GM12878 (cell line): ENCODE measurements around the gene TRIM22. TPM values are rescaled to one million over a fixed set of nuclear protein-coding genes. Genes with fewer than 3 reads are reported as not detected.

Experiments used
- BCL11A ChIP-seq: IDR thresholded peaks from 2 replicates; pipeline ENCODE4 v1.6.1; 2011; ENCODE audit warnings: low read depth, low read length
- CBX3 ChIP-seq: fragments of 200-600 bp; sonication (generic); IDR thresholded peaks from 2 replicates; pipeline ENCODE4 v1.6.1; 2016; ENCODE audit warnings: low read depth, borderline replicate concordance
- CREM ChIP-seq: IDR thresholded peaks from 2 replicates; pipeline ENCODE4 v1.6.1; 2014; ENCODE audit warnings: antibody characterized with exemption, low read depth
- IKZF2 ChIP-seq, 2 experiments: fragments of 450-650 bp; IDR thresholded peaks; 2 replicates each; pipeline ENCODE4 v1.6.1; 2017; ENCODE audit warnings: mild to moderate bottlenecking in 2 of 2, moderate library complexity in 2 of 2
- LARP7 ChIP-seq: fragments of 450-650 bp; IDR thresholded peaks from 2 replicates; pipeline ENCODE4 v1.6.1; 2017; ENCODE audit warnings: mild to moderate bottlenecking
- NKRF ChIP-seq: fragments of 450-650 bp; conservative IDR thresholded peaks from 2 replicates; pipeline ENCODE4 v1.6.1; 2017; ENCODE audit warnings: mild to moderate bottlenecking, moderate library complexity
- POLR2AphosphoS2 ChIP-seq: IDR thresholded peaks from 2 replicates; pipeline ENCODE4 v1.6.1; 2011; ENCODE audit warnings: low read depth, mild to moderate bottlenecking, low read length, improper control_type of control experiment, moderate library complexity
- SIN3A ChIP-seq: IDR thresholded peaks from 2 replicates; pipeline ENCODE4 v1.6.1; 2012; ENCODE audit warnings: low read depth, low read length, improper control_type of control experiment
- SREBF1 ChIP-seq: IDR thresholded peaks from 2 replicates; pipeline ENCODE4 v1.6.1; 2012; ENCODE audit warnings: mild to moderate bottlenecking, low read length
- SREBF2 ChIP-seq: IDR thresholded peaks from 2 replicates; pipeline ENCODE4 v1.6.1; 2012; ENCODE audit warnings: mild to moderate bottlenecking, low read length
- SUZ12 ChIP-seq: fragments of 200-600 bp; sonication (generic); IDR thresholded peaks from one replicate; pipeline ENCODE4 v1.6.1; 2018; ENCODE audit warnings: antibody characterized with exemption, mild to moderate bottlenecking; ENCODE audit not compliant: unreplicated experiment
- ZBTB11 ChIP-seq: fragments of 450-650 bp; formaldehyde crosslinking; IDR thresholded peaks from 2 replicates; pipeline ENCODE4 v1.5.0; 2022; ENCODE audit warnings: mild to moderate bottlenecking, missing genetic modification characterization
- polyA plus RNA-seq, 11 experiments: library from polyadenylated mRNA; depleted of rRNA in 4 of 11; unstranded in 6 of 11; stranded (reverse) in 5 of 11; fragments of >200 nt; fragmentation: Nextera tagmentation in 4 of 11; fragmentation: Illumina TruSeq in 1 of 11; extraction: Ambion mirVana in 4 of 11; extraction: Trizol in 1 of 11; gene quantifications; 1 replicate in 1 of 11; 2 replicates in 10 of 11; pipeline versions ENCODE4 v1.2.1 to v1.2.3, GENCODE V29; 2011 to 2016; ENCODE audit warnings: inconsistent platforms in 2 of 11, missing spikeins in 2 of 11, low read depth in 1 of 11
- total RNA-seq, 4 experiments: library from RNA; depleted of rRNA in 3 of 4; stranded (reverse); fragments of >200 nt in 3 of 4; fragmentation: Illumina TruSeq in 1 of 4; extraction: Trizol in 1 of 4; gene quantifications; 2 replicates each; pipeline versions ENCODE4 v1.2.1 to v1.2.3, GENCODE V29; 2013 to 2021
- TF ChIP-seq, protein P1 (sequence below): IDR thresholded peaks from 2 replicates; pipeline ENCODE4 v1.6.1; 2012; ENCODE audit warnings: improper control_type of control experiment, low read depth, low read length; ENCODE audit not compliant: insufficient replicate concordance
- TF ChIP-seq, protein P2 (sequence below): IDR thresholded peaks from 2 replicates; pipeline ENCODE4 v1.6.1; 2012; ENCODE audit warnings: low read length, inconsistent platforms
- TF ChIP-seq, protein P3 (sequence below): fragments of 450-650 bp; IDR thresholded peaks from 2 replicates; pipeline ENCODE4 v1.6.1; 2018; ENCODE audit warnings: borderline replicate concordance, mild to moderate bottlenecking; ENCODE audit not compliant: partially characterized antibody

TRIM22 gene
- total and polyA plus RNA-seq, 10 of the 15 experiments (the other 5 are each of a cell fraction or from before 2014, with no cell fraction given) = 116 to 485 (median 204) TPM

DNA sequence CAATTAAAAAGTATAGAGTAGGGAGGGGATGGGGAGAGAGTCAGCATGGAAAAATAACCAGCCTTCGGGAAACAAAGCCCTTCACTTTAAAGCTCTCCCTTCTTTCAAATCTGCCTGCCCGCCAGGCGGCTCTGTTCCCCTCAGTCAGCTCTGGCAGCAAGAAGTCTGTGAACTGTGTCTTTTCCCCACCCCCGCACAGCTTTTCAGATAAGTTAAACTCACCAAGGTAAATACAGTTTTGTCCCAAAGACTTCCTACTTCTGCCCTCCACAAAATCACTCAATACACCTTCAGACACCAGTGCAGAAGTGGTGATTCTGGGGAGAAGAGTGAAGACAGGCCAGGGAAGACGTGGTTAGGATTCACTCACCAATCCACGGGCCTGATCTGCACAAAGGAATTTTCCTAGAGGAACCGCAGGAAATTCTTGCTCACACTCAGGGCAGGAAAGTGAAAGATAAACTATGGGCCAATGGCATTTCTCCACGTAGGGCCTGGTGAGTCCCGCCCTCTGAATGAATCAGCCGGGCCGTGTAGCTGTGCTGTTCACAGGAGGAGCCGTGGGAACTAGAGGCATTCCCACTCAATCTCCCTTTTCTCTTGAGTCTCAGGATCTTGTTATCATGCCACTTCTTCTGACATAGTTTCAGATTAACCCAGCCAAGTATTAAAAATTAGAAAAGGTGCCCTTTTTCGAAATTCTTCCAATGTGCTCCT is 4.8 kb upstream of the TRIM22 start, which contains the start of gene TRIM5 (continued):
- TF ChIP-seq, protein P1, sequence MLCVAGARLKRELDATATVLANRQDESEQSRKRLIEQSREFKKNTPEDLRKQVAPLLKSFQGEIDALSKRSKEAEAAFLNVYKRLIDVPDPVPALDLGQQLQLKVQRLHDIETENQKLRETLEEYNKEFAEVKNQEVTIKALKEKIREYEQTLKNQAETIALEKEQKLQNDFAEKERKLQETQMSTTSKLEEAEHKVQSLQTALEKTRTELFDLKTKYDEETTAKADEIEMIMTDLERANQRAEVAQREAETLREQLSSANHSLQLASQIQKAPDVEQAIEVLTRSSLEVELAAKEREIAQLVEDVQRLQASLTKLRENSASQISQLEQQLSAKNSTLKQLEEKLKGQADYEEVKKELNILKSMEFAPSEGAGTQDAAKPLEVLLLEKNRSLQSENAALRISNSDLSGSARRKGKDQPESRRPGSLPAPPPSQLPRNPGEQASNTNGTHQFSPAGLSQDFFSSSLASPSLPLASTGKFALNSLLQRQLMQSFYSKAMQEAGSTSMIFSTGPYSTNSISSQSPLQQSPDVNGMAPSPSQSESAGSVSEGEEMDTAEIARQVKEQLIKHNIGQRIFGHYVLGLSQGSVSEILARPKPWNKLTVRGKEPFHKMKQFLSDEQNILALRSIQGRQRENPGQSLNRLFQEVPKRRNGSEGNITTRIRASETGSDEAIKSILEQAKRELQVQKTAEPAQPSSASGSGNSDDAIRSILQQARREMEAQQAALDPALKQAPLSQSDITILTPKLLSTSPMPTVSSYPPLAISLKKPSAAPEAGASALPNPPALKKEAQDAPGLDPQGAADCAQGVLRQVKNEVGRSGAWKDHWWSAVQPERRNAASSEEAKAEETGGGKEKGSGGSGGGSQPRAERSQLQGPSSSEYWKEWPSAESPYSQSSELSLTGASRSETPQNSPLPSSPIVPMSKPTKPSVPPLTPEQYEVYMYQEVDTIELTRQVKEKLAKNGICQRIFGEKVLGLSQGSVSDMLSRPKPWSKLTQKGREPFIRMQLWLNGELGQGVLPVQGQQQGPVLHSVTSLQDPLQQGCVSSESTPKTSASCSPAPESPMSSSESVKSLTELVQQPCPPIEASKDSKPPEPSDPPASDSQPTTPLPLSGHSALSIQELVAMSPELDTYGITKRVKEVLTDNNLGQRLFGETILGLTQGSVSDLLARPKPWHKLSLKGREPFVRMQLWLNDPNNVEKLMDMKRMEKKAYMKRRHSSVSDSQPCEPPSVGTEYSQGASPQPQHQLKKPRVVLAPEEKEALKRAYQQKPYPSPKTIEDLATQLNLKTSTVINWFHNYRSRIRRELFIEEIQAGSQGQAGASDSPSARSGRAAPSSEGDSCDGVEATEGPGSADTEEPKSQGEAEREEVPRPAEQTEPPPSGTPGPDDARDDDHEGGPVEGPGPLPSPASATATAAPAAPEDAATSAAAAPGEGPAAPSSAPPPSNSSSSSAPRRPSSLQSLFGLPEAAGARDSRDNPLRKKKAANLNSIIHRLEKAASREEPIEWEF = no peak
- 0 out of 2 replicates have a peak, but pooled peaks have one; percentile 63 for TF ChIP-seq POLR2AphosphoS2
- TF ChIP-seq CREM = peak; percentile 66
- no peak for TF ChIP-seq CBX3
- TF ChIP-seq SREBF2 = no peak
- TF ChIP-seq LARP7 = no peak
- TF ChIP-seq NKRF = no peak
- TF ChIP-seq, protein P2, sequence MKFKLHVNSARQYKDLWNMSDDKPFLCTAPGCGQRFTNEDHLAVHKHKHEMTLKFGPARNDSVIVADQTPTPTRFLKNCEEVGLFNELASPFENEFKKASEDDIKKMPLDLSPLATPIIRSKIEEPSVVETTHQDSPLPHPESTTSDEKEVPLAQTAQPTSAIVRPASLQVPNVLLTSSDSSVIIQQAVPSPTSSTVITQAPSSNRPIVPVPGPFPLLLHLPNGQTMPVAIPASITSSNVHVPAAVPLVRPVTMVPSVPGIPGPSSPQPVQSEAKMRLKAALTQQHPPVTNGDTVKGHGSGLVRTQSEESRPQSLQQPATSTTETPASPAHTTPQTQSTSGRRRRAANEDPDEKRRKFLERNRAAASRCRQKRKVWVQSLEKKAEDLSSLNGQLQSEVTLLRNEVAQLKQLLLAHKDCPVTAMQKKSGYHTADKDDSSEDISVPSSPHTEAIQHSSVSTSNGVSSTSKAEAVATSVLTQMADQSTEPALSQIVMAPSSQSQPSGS = 0 out of 2 replicates have a peak, but pooled peaks have one; percentile 12
- TF ChIP-seq SREBF1 = no peak
- no peak for TF ChIP-seq ZBTB11 (CRISPR knock-in tag)
- TF ChIP-seq, protein P3, sequence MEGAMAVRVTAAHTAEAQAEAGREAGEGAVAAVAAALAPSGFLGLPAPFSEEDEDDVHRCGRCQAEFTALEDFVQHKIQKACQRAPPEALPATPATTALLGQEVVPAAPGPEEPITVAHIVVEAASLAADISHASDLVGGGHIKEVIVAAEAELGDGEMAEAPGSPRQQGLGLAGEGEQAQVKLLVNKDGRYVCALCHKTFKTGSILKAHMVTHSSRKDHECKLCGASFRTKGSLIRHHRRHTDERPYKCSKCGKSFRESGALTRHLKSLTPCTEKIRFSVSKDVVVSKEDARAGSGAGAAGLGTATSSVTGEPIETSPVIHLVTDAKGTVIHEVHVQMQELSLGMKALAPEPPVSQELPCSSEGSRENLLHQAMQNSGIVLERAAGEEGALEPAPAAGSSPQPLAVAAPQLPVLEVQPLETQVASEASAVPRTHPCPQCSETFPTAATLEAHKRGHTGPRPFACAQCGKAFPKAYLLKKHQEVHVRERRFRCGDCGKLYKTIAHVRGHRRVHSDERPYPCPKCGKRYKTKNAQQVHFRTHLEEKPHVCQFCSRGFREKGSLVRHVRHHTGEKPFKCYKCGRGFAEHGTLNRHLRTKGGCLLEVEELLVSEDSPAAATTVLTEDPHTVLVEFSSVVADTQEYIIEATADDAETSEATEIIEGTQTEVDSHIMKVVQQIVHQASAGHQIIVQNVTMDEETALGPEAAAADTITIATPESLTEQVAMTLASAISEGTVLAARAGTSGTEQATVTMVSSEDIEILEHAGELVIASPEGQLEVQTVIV = no peak
- peak; percentile 72; the same call in 1 of the 2 replicates for TF ChIP-seq SIN3A
- TF ChIP-seq SUZ12 = no peak
- peak; percentile 99 for TF ChIP-seq IKZF2 (IDR thresholded peaks at IDR 0.05)
- TF ChIP-seq BCL11A = no peak
